Upper lobe of left lung (tissue), 6 donors: ENCODE data around the gene DNAH8. TPM values are rescaled to one million over a fixed set of nuclear protein-coding genes. Genes with fewer than 3 reads are reported as not detected.
A peak's percentile ranks its signal among the peaks of the same experiment; 100 is the strongest.

Source experiments
- ATAC-seq, 2 donors: fragments of 200-7000 bp; cut with Tn5 transposase; one replicate each; pipeline ENCODE4 v1.9.1; 2022; ENCODE audit warnings: mild to moderate bottlenecking in 2 of 2, moderate library complexity in 2 of 2; ENCODE audit not compliant: low FRiP score in 2 of 2
- DNase-seq, 2 donors: peaks; one replicate each; pipeline ENCODE4 v3.0.0-alpha.2; 2019 to 2020
- H3K27ac ChIP-seq, 4 donors: fragments of 200-600 bp; sonication (generic); one replicate each; pipeline ENCODE4 v1.5.1; 2016 to 2019
- H3K27me3 ChIP-seq, 4 donors: fragments of 200-600 bp; sonication (generic); one replicate each; pipeline ENCODE4 v1.5.1; 2017 to 2019
- H3K36me3 ChIP-seq, 4 donors: fragments of 200-600 bp; sonication (generic); one replicate each; pipeline ENCODE4 v1.5.1; 2016 to 2019
- H3K4me1 ChIP-seq, 4 donors: fragments of 200-600 bp; sonication (generic); one replicate each; pipeline ENCODE4 v1.5.1; 2018 to 2019
- H3K4me3 ChIP-seq, 4 donors: fragments of 200-600 bp; sonication (generic); one replicate each; pipeline ENCODE4 v1.5.1; 2017 to 2019; ENCODE audit warnings: mild to moderate bottlenecking in 2 of 4, moderate library complexity in 1 of 4
- H3K9me3 ChIP-seq, 4 donors: fragments of 200-600 bp; sonication (generic); one replicate each; pipeline ENCODE4 v1.5.1; 2018 to 2019
- CTCF ChIP-seq, 6 experiments: fragments of 450-650 bp in 4 of 6; fragments of 200-600 bp in 2 of 6; sonication (generic) in 2 of 6; IDR thresholded peaks; one replicate each; pipeline ENCODE4 v1.5.1; 2016 to 2019; ENCODE audit warnings: antibody characterized with exemption in 6 of 6
- EP300 ChIP-seq, 4 donors: sonication (generic); formaldehyde crosslinking; IDR thresholded peaks; one replicate each; pipeline ENCODE4 v1.5.1; 2017; ENCODE audit warnings: antibody characterized with exemption in 4 of 4, control low read depth in 2 of 4
- POLR2A ChIP-seq, 4 donors: fragments of 450-650 bp; IDR thresholded peaks; one replicate each; pipeline ENCODE4 v1.5.1; 2016 to 2017; ENCODE audit warnings: antibody characterized with exemption in 4 of 4, mild to moderate bottlenecking in 2 of 4
- POLR2AphosphoS5 ChIP-seq, 2 donors: sonication (generic); formaldehyde crosslinking; IDR thresholded peaks; one replicate each; pipeline ENCODE4 v1.5.1; 2017; ENCODE audit warnings: antibody characterized with exemption in 2 of 2
- WGBS, 2 donors: methylation state at CpG; one replicate each; pipeline ENCODE4 v1.1.5; 2017 to 2018; 5-methylcytosine and 5-hydroxymethylcytosine counted together
- total RNA-seq, 6 donors: library from RNA; depleted of rRNA in 4 of 6; stranded (reverse); fragments of >200 nt in 4 of 6; gene quantifications; one replicate each; pipeline versions ENCODE4 v1.1.0 to v1.2.1, GENCODE V29; 2016 to 2021
- donor health status: DM: no; HTN: no; CAD: no; lungs with moderate emphysema.
- donor health status: DM: no; HTN: yes; CAD: no; lungs with severe emphysema.

DNAH8 gene
- total RNA-seq, 6 donors from 2014 or later, result under 0.01 to 0.24 (median 0.15) TPM; not detected in 2

DNA sequence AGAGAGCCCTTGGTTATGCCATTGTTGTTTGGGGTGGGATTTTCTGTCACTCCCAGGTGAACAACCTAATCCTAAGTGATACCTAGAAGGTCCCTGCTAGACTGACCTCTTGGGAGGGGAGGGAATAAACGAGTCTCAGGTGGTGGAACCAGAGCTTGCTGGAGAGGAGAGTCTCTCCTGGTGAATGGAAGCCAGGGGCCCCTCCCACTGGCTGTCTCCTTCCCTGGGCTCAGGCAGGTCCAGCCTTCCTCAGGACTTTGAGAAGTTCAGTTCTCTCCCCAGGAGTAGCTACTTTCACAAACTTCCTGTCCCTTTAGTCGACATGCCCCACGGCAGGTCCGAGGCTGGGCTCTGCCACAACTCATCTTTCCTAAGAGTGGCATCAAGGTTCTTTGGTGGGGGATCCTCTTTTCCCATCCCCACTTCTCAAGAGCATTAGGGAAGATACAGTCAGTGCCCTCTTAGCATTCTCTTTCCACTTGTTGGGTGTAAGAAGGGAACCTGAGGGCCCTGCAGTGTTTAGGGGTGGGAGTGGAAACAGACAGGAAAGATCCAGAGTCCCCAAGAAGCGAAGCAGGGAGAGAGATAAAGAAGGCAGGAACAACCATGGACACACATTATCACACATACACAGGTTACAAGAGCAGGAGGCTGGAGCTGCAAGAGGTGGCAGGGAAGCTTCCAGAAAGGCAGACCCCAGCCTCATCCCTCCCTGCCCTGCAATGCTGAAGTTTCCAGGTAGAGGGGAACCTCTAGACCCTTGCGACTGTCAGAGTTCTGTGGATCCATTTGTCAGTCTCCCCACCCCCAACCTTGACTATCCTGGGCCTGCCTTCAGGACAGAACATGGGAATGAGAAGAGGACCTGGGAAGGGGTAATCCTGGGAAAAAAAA lies 332.6 kb downstream of the DNAH8 start:
- ATAC-seq (no peak), DNase-seq (no peak)
- H3K36me3 ChIP-seq, result no peaks in the 10 kb centered on the region
- peaks cover 0 to 19% (median 10%) of the 10 kb centered on the region in 4 donors for H3K27me3 ChIP-seq
- H3K27ac ChIP-seq, result no peak overlapping the region
- 67% methylated on average over 6 of the region's 6 CpGs for WGBS, 2 donors
- no peak for TF ChIP-seq POLR2AphosphoS5 (IDR thresholded peaks at IDR 0.05)
- H3K9me3 ChIP-seq, result no peaks in the 10 kb centered on the region
- H3K4me1 ChIP-seq, result peaks cover 6 to 13% (median 11%) of the 10 kb centered on the region in 4 donors
- peak overlapping the region in 1 of 4 donors; percentile 48 for H3K4me3 ChIP-seq

DNA sequence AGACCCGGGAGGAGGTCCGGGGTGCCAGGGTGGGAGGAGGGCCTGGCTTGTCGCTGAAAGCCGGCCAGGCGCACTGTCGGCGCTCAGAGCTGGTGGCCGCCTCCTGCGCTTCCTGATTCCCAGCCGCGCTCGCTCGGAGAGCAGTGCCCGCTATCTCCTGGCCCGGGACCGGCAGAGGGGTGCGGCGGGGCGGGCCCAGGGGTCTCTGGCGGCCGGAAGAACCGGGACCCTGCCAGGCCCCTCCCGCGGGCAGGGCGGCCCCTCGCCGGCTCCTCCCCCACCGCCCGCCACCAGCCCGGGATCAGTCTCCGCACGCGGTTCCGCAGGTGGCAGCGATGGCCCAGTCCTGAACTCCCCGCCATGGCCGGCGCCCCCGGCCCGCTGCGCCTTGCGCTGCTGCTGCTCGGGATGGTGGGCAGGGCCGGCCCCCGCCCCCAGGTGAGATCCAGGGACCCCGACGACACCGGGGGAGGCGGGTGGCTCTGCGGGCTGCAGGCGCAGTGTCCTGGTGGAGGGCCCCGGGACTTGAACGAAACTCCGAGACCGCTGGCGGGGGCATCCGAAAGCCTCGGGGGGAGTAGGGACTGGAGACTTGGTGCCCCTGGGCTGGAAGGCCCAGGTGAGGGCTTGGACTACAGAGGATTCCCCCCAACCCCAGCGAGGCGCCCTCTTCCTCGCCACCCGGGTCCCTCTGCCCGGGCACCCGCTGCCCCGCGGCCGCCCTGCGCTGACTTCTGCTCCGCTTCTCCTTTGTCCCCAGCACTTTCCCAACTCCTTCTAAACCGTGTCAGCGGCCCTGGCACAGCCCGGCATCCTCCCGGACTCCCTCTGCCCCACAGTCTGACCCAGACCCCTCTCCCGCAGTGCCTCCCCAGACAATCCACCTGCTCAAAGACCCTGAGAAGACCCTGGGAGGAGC lies 333.6 kb downstream of the DNAH8 start, which contains the start of gene GLP1R:
TSS of gene GLP1R (plus strand) at position 301 of the 919 bp plus-strand sequence. CDS start at position 361, 60 bp downstream.
- TF ChIP-seq EP300 (IDR thresholded peaks at IDR 0.05) (no peak), CTCF (IDR thresholded peaks at IDR 0.05) (no peak), POLR2AphosphoS5 (IDR thresholded peaks at IDR 0.05) (no peak), POLR2A (IDR thresholded peaks at IDR 0.05) (no peak)
- H3K9me3 ChIP-seq, result no peaks in the 10 kb centered on the region
- no peak within 1 kb of the TSS for H3K27ac ChIP-seq
- ATAC-seq, result peak in 1 of 2 donors; percentile 16
- peaks cover 0 to 19% (median 10%) of the 10 kb centered on the region in 4 donors for H3K27me3 ChIP-seq
- peak within 1 kb of the TSS in 3 of 4 donors; percentile 29 to 48 (median 48) for H3K4me3 ChIP-seq
- H3K36me3 ChIP-seq, result no peaks in the 10 kb centered on the region
- 10 to 29% methylated on average over 23 to 40 of the region's 74 CpGs for WGBS, 2 donors
- DNase-seq, result peak in 1 of 2 donors; percentile 84
- peaks cover 6 to 13% (median 11%) of the 10 kb centered on the region in 4 donors for H3K4me1 ChIP-seq

DNA sequence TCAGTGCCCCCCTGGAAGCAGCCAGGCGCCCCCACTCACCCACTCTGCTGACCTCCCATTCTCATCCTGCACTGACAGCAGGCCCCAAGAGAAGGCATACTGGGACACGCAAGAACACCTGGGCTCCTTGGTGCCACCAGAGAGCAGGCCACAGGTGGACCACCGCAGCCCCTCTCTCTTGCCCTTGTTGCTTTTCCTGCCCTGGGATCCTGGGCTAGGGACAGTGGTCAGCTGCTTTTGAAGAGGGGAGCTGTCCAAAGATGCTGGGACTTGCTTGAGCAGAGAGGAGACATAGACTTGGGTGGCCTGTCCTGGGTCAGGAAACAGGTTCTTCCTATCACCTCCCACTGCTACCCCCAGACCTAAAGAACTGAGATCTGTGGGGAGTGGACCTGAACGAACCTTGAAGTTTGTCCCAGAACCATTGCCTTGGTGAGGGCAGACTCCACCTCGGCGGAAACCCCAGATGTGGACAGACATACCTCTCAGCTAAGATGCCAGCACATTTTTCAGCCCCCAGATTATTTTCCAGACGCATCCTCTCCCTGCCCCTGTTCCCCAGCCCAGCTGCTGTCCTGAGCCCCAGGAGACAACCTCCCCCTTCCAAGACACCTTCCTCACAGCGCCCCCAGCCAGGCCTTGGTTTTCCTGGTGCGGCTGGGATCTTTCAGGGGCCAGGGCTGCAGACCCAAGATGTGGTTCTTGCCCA lies 334.6 kb downstream of the DNAH8 start:
- 84 to 90% methylated on average over 6 to 9 of the region's 9 CpGs for WGBS, 2 donors
- ATAC-seq, result no peak
- TF ChIP-seq POLR2AphosphoS5 (IDR thresholded peaks at IDR 0.05), result no peak
- no peak for TF ChIP-seq CTCF (IDR thresholded peaks at IDR 0.05)
- no peak for TF ChIP-seq EP300 (IDR thresholded peaks at IDR 0.05)
- no peak overlapping the region for H3K4me3 ChIP-seq
- H3K4me1 ChIP-seq, result peaks cover 6 to 13% (median 11%) of the 10 kb centered on the region in 4 donors
- no peak overlapping the region for H3K27ac ChIP-seq
- H3K9me3 ChIP-seq, result no peaks in the 10 kb centered on the region
- peaks cover 0 to 19% (median 10%) of the 10 kb centered on the region in 4 donors for H3K27me3 ChIP-seq
- DNase-seq, result no peak
- H3K36me3 ChIP-seq, result no peaks in the 10 kb centered on the region

DNA sequence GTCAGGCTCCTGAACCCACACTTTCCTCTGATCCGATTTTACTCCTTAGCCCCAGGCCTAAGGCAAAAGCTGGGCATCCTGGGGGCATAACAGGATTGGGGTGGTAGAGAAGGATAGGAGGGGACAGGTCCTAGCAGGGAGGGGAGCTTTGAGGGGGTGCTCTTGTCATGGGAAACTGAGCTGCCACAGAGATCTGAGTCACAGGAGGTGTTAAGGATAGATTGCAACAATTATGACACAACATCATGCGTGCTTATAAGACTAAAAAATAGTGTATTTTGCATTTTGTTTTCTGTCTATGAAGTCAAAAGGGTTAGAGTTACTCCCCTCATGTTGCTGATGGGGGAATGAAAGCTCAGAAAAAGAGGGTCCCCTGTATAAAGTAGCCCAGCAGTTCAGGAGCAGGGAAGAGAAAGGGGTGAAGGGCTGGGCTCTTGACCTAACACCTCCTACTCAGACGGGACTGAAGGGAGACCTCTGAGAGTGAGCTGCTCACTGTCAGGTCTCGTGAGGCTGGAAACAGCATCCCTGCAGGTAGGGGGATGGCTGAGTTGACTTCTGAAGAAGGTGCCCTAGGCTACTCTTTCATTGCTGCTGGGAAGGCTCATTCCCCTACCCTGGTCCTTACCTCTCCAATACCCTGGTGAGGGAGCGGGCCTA lies 335.5 kb downstream of the DNAH8 start:
- Histone ChIP-seq H3K4me1 (peaks cover 6 to 13% (median 11%) of the 10 kb centered on the region in 4 donors), H3K27ac (no peak overlapping the region), H3K9me3 (no peaks in the 10 kb centered on the region), H3K4me3 (no peak overlapping the region), H3K36me3 (no peaks in the 10 kb centered on the region), H3K27me3 (peaks cover 0 to 19% (median 10%) of the 10 kb centered on the region in 4 donors)
- TF ChIP-seq POLR2AphosphoS5 (IDR thresholded peaks at IDR 0.05) (no peak), EP300 (IDR thresholded peaks at IDR 0.05) (no peak), CTCF (IDR thresholded peaks at IDR 0.05) (no peak), POLR2A (IDR thresholded peaks at IDR 0.05) (no peak)
- 87 to 89% methylated on average over 5 of the region's 5 CpGs for WGBS, 2 donors
- ATAC-seq, result no peak
- peak in 1 of 2 donors; percentile 0 for DNase-seq
